GM12864 (cell line): ENCODE data around the gene SPDL1.
"Not testable (repeated sequence)": the region's sequence is repeated elsewhere in the genome, so short reads cannot be mapped to it uniquely, and the experiment has no call there.

Experiments
- DNase-seq: peaks from one replicate; pipeline ENCODE4 v3.0.0-alpha.2; 2011; ENCODE audit warnings: low read depth
- H3K4me3 ChIP-seq: 2 replicates; pipeline ENCODE4 v1.5.1; 2011; ENCODE audit warnings: mild to moderate bottlenecking, low read depth, low read length, control low read depth
- TF ChIP-seq, protein P1 (sequence below): IDR thresholded peaks from 2 replicates; pipeline ENCODE4 v1.5.1; 2011; ENCODE audit warnings: low read depth, mild to moderate bottlenecking, moderate library complexity, low read length, control low read depth, inconsistent platforms; ENCODE audit errors: missing control alignments

SPDL1 gene

DNA sequence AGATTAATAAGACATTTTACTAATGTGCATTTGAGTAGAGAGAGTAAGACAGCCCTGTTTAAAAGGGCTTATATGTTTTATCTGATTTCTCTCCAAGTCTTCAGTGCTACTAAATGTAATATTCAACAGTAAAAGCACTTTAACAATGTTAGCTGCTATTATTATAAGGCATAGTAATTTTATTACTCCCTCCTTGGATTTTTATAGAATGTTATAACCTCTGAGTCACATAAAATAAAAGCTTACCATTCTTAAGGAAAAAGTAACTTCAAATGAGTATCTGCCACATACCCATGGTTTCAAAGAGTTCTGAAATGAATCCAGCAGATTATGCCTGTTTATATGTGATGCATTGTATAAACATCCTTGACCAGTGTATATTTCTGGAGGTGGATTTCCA lies 19.0 kb downstream of the SPDL1 start:
- TF ChIP-seq, protein P1, sequence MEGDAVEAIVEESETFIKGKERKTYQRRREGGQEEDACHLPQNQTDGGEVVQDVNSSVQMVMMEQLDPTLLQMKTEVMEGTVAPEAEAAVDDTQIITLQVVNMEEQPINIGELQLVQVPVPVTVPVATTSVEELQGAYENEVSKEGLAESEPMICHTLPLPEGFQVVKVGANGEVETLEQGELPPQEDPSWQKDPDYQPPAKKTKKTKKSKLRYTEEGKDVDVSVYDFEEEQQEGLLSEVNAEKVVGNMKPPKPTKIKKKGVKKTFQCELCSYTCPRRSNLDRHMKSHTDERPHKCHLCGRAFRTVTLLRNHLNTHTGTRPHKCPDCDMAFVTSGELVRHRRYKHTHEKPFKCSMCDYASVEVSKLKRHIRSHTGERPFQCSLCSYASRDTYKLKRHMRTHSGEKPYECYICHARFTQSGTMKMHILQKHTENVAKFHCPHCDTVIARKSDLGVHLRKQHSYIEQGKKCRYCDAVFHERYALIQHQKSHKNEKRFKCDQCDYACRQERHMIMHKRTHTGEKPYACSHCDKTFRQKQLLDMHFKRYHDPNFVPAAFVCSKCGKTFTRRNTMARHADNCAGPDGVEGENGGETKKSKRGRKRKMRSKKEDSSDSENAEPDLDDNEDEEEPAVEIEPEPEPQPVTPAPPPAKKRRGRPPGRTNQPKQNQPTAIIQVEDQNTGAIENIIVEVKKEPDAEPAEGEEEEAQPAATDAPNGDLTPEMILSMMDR: no peak
- no peak overlapping the region for H3K4me3 ChIP-seq
- no peak for DNase-seq

DNA sequence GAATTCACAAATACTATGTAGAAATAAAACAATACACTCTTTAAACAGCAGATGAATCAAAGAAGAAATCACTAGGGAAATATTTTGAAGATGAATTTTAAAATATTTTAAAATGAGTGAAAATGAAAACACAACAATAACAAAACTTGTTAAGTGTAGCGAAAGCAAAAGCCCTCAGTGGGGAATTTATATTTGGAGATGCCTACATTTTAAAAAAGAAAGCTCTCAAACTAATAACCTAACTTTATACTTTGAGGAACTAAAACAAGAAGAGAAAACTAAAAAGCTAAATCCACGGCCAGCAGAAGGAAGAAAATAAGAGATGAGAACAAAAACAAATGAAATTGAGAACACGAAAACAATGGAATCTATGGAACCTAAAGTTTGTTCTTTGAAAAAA lies 22.7 kb downstream of the SPDL1 start:
- no peak overlapping the region for H3K4me3 ChIP-seq
- no peak for DNase-seq
- TF ChIP-seq, protein P1: no peak

DNA sequence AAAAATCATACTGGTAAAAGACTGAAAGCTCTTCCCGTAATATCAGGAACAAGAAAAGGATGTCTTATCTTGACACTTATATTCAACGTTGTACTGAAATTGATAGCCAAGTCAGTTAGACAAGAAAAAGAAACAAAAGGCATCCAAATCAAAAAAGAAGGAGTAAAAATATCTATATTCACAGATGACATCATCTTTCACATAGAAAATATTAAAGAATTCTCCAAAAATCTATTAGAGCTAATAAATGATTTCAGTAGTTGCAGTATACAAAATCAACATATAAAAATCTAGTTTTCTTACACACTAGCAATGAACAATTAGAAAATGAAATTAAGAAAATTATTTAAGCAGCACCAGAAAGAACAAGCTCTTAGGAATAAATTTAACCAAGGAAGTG lies 24.3 kb downstream of the SPDL1 start:
- no peak for DNase-seq
- H3K4me3 ChIP-seq: no peak overlapping the region
- TF ChIP-seq, protein P1: no peak

DNA sequence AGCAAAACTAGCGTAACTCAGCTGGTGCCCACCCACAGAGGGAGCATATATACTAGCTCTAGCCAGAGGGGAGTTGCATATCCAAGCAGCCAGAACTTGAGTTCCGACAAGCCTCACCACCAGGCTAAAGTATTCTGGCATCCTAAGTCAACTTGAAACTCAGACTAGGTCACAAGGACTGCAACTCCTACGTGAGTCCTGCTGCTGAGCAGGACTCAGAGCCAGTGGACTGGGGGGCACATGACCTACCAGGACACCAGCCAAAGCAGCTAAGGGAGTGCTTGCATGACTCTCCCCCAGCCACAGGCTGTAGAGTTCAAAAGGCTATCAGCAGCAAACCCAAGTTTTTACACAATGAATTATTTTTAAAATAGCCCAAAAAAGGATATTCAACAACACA lies 26.1 kb downstream of the SPDL1 start:
- TF ChIP-seq, protein P1: no peak
- H3K4me3 ChIP-seq: no peak overlapping the region
- no peak for DNase-seq

DNA sequence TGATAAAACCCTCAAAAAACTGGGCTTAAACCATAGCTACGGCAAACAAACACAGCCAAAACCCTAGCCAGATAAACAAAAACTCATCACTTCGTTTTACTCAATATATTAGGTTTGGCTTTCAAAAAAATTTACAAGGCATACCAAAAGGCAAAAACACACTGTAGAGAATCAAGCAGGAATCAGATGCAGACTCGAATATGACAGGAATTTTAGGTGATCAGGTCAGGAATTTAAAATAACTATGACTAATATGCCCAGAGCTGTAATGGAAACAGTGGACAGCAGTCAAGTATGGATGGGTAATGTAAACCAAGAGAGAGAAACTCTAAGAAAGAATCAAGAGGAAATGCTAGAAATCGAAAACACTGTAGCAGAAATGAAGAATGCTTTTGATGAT lies 27.0 kb downstream of the SPDL1 start:
- TF ChIP-seq, protein P1: no peak
- no peak overlapping the region for H3K4me3 ChIP-seq
- DNase-seq: no peak

DNA sequence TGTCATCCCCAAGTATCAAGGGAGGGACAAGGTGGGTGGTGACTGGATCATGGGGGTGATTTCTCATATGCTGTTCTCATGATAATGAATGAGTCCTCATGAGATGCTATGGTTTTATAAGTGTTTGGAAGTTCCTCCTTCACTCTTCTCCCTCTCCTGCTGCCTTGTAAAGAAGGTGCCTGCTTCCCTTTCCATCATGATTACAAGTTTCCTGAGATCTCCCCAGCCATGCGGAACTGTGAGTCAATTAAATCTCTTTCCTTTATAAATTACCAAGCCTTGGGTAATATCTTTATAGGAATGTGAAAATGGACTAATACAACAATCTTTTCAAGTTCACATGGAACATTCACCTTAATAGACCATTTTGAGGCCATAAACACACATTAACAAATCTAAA lies 32.0 kb downstream of the SPDL1 start:
- H3K4me3 ChIP-seq: no peak overlapping the region
- no peak for DNase-seq
- TF ChIP-seq, protein P1: no peak

DNA sequence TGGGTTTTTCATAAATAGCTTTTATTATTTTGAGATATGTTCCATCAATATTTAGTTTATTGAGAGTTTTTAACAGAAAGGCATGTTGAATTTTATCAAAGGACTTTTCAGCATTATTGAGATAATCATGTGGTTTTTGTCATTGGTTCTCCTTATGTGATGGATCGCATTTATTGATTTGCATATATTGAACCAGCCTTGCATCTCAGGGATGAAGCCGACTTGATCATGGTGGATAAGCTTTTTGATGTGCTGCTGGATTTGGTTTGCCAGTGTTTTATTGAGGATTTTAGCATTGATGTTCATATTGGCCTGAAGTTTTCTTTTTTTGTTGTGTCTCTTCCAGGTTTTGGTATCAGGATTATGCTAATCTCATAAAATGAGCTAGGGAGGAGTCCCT lies 40.7 kb downstream of the SPDL1 start:
- DNase-seq, H3K4me3 ChIP-seq: not testable (repeated sequence)

DNA sequence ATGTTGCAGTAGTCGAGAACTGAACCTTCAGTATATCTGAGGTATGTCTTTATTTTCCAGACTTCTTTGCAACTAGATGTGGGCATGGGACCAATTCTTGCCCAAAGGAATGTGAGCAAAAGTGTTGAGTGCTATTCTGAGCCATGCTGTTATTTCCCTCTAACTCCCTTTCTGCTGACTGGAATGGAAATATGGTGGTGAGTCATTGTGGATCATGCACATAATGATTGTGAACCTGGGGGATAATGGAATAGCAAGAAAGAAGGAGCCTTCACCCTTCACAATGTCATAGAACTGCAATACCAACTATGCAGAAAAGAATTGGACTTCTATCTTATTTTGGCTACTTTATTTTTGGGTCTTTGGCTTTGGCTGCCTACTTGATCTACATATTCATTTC lies 43.2 kb downstream of the SPDL1 start:
- no peak for DNase-seq
- H3K4me3 ChIP-seq: no peak overlapping the region
- TF ChIP-seq, protein P1: no peak
